C4-2B (cell line): ENCODE data around the gene TMEM161B.

Experiments used
- ZFX ChIP-seq: fragments of 450-650 bp; IDR thresholded peaks from 2 replicates; pipeline ENCODE4 v1.6.1; 2017
- TF ChIP-seq, protein P1 (sequence below): fragments of 450-650 bp; conservative IDR thresholded peaks from 2 replicates; pipeline ENCODE4 v1.5.1; 2017; ENCODE audit warnings: mild to moderate bottlenecking

DNA sequence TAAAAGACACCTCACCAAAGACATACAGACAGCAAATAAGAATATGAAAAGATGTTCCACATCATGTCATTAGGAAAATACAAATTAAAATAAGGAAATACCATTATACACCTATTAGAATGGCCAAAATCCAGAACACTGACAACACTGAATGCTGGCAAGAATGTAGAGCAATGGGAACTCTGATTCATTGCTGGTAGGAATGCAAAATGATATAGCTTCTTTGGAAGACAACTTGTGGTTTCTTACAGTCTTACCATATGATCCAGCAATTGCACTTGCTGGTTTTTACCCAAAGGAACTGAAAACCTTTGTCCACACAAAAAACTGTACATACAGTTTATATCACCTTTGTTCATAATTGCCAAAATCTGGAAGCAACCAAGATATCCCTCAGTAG is 6.5 kb downstream of the TMEM161B start:
- TF ChIP-seq, protein P1, sequence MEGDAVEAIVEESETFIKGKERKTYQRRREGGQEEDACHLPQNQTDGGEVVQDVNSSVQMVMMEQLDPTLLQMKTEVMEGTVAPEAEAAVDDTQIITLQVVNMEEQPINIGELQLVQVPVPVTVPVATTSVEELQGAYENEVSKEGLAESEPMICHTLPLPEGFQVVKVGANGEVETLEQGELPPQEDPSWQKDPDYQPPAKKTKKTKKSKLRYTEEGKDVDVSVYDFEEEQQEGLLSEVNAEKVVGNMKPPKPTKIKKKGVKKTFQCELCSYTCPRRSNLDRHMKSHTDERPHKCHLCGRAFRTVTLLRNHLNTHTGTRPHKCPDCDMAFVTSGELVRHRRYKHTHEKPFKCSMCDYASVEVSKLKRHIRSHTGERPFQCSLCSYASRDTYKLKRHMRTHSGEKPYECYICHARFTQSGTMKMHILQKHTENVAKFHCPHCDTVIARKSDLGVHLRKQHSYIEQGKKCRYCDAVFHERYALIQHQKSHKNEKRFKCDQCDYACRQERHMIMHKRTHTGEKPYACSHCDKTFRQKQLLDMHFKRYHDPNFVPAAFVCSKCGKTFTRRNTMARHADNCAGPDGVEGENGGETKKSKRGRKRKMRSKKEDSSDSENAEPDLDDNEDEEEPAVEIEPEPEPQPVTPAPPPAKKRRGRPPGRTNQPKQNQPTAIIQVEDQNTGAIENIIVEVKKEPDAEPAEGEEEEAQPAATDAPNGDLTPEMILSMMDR = no peak
- TF ChIP-seq ZFX = no peak
